ENCODE measurements around the gene C1QTNF7.

The C1QTNF7 gene

GRCh38 chr4:15458616-15459015 is 30.8 kb downstream of the C1QTNF7 start:
- no peak for DNase-seq (ENCODE audit: low spot score)

- no peak for DNase-seq (ENCODE audit: low spot score)
Observed at GRCh38 chr4:15459706-15460105, 31.9 kb downstream of the C1QTNF7 start.

- no peak for DNase-seq (ENCODE audit: low spot score)
Observed at GRCh38 chr4:15466596-15466995, 38.8 kb downstream of the C1QTNF7 start.

GRCh38 chr4:15469402-15470127 is 41.7 kb downstream of the C1QTNF7 start, which contains the start of gene CC2D2A:
Gene CC2D2A, plus strand, starts transcription at chr4:15469882. Its CDS starts 6,051 bp downstream, at chr4:15475933.
- no peak for DNase-seq (ENCODE audit: low spot score)

GRCh38 chr4:15470128-15470475 is 42.3 kb downstream of the C1QTNF7 start:
- no peak for DNase-seq (ENCODE audit: low spot score)

GRCh38 chr4:15476396-15476795 is 48.6 kb downstream of the C1QTNF7 start:
- no peak for DNase-seq (ENCODE audit: low spot score)

- no peak for DNase-seq (ENCODE audit: low spot score)
Observed at GRCh38 chr4:15478724-15479088, 50.9 kb downstream of the C1QTNF7 start.

GRCh38 chr4:15479089-15479912 is 51.5 kb downstream of the C1QTNF7 start:
- DNase-seq (ENCODE audit: low spot score), result no peak

- no peak for DNase-seq (ENCODE audit: low spot score)
Observed at GRCh38 chr4:15479913-15480185, 52.0 kb downstream of the C1QTNF7 start.

- no peak for DNase-seq (ENCODE audit: low spot score)
Observed at GRCh38 chr4:15481961-15482745, 54.3 kb downstream of the C1QTNF7 start.

- DNase-seq (ENCODE audit: low spot score), result no peak
Observed at GRCh38 chr4:15482842-15483241, 55.0 kb downstream of the C1QTNF7 start.

- no peak for DNase-seq (ENCODE audit: low spot score)
Observed at GRCh38 chr4:15488136-15488535, 60.3 kb downstream of the C1QTNF7 start.

- no peak for DNase-seq (ENCODE audit: low spot score)
Observed at GRCh38 chr4:15488658-15489470, 61.0 kb downstream of the C1QTNF7 start.

GRCh38 chr4:15489551-15489950 is 61.7 kb downstream of the C1QTNF7 start:
- no peak for DNase-seq (ENCODE audit: low spot score)

- no peak for DNase-seq (ENCODE audit: low spot score)
Observed at GRCh38 chr4:15493411-15493810, 65.6 kb downstream of the C1QTNF7 start.

GRCh38 chr4:15495621-15496020 is 67.8 kb downstream of the C1QTNF7 start:
- DNase-seq (ENCODE audit: low spot score), result no peak
